Sigmoid colon (tissue), 4 donors: Measurements from ENCODE around the gene SASS6.

ENCODE experiments used
- CTCF ChIP-seq, 4 experiments: fragments of 450-650 bp in 3 of 4; fragments of 200-600 bp in 1 of 4; IDR thresholded peaks; one replicate each; pipeline ENCODE4 v1.5.1; 2016 to 2019; ENCODE audit warnings: antibody characterized with exemption in 4 of 4, mild to moderate bottlenecking in 3 of 4, moderate library complexity in 2 of 4
- POLR2A ChIP-seq, 2 donors: fragments of 450-650 bp; IDR thresholded peaks; one replicate each; pipeline ENCODE4 v1.6.1; 2016; ENCODE audit warnings: antibody characterized with exemption in 2 of 2, mild to moderate bottlenecking in 2 of 2, moderate library complexity in 2 of 2
- POLR2AphosphoS5 ChIP-seq, 4 donors: sonication (generic); formaldehyde crosslinking; IDR thresholded peaks; one replicate each; pipeline ENCODE4 v1.6.1; 2017; ENCODE audit warnings: antibody characterized with exemption in 4 of 4

- no peak for TF ChIP-seq CTCF (IDR thresholded peaks at IDR 0.05)
- no peak for TF ChIP-seq POLR2A (IDR thresholded peaks at IDR 0.05)
- no peak for TF ChIP-seq POLR2AphosphoS5 (IDR thresholded peaks at IDR 0.05)
Measured at GRCh38 chr1:100053727-100054126, 79.0 kb downstream of the SASS6 start.
